Thyroid gland (tissue), 4 donors: ENCODE data around the gene BTBD1. TPM values are rescaled to one million over a fixed set of nuclear protein-coding genes. Genes with fewer than 3 reads are reported as not detected.
"Not testable (repeated sequence)": the region's sequence is repeated elsewhere in the genome, so short reads cannot be mapped to it uniquely, and the experiment has no call there.

ENCODE experiments used
- DNase-seq, 2 donors: peaks; one replicate each; pipeline ENCODE4 v3.0.0-alpha.2; 2019
- H3K27ac ChIP-seq, 3 donors: fragments of 200-600 bp; sonication (generic); 1 replicate in 2 of 3; 2 replicates in 1 of 3; pipeline ENCODE4 v1.5.1; 2016 to 2019; ENCODE audit warnings: mild to moderate bottlenecking in 1 of 3, moderate library complexity in 1 of 3
- H3K27me3 ChIP-seq: fragments of 200-600 bp; sonication (generic); one replicate; pipeline ENCODE4 v1.5.1; 2019
- H3K36me3 ChIP-seq, 2 donors: fragments of 200-600 bp; sonication (generic); one replicate each; pipeline ENCODE4 v1.5.1; 2016 to 2019
- H3K4me1 ChIP-seq, 2 donors: fragments of 200-600 bp; sonication (generic); one replicate each; pipeline ENCODE4 v1.5.1; 2017 to 2019
- H3K4me3 ChIP-seq, 3 donors: fragments of 200-600 bp; sonication (generic); replicated peaks in 1 of 3; 1 replicate in 2 of 3; 2 replicates in 1 of 3; pipeline ENCODE4 v1.5.1; 2016; ENCODE audit warnings: mild to moderate bottlenecking in 1 of 3
- H3K9me3 ChIP-seq: fragments of 200-600 bp; sonication (generic); one replicate; pipeline ENCODE4 v1.5.1; 2017
- POLR2A ChIP-seq, 2 donors: fragments of 450-650 bp; IDR thresholded peaks; one replicate each; pipeline ENCODE4 v1.6.1; 2017; ENCODE audit warnings: antibody characterized with exemption in 2 of 2, mild to moderate bottlenecking in 2 of 2, moderate library complexity in 1 of 2
- WGBS, 2 donors: methylation state at CpG; one replicate each; pipeline ENCODE4 v1.1.5; 2017; 5-methylcytosine and 5-hydroxymethylcytosine counted together
- intact Hi-C: fragments of 100-400 bp; cut with DNase I; formaldehyde crosslinking; loops from one replicate; pipeline ENCODE4 v1.15.1; 2023
- total RNA-seq, 4 donors: library from RNA; depleted of rRNA; stranded (reverse); fragments of >200 nt; gene quantifications; one replicate each; pipeline ENCODE4 v1.2.3, GENCODE V29; 2016
- TF ChIP-seq, protein P1 (sequence below), 6 experiments: fragments of 200-600 bp in 3 of 6; fragments of 450-650 bp in 3 of 6; sonication (generic) in 3 of 6; IDR thresholded peaks; one replicate each; pipeline ENCODE4 v1.5.1; 2016 to 2019; ENCODE audit warnings: antibody characterized with exemption in 6 of 6, mild to moderate bottlenecking in 2 of 6, inconsistent platforms in 1 of 6, moderate library complexity in 1 of 6

BTBD1 gene
- total RNA-seq, 4 donors from 2014 or later, result 84.7 to 99.3 (median 94.5) TPM

GRCh38 chr15:83087576-83087975, 20.5 kb upstream of the BTBD1 start:
- TF ChIP-seq, protein P1, sequence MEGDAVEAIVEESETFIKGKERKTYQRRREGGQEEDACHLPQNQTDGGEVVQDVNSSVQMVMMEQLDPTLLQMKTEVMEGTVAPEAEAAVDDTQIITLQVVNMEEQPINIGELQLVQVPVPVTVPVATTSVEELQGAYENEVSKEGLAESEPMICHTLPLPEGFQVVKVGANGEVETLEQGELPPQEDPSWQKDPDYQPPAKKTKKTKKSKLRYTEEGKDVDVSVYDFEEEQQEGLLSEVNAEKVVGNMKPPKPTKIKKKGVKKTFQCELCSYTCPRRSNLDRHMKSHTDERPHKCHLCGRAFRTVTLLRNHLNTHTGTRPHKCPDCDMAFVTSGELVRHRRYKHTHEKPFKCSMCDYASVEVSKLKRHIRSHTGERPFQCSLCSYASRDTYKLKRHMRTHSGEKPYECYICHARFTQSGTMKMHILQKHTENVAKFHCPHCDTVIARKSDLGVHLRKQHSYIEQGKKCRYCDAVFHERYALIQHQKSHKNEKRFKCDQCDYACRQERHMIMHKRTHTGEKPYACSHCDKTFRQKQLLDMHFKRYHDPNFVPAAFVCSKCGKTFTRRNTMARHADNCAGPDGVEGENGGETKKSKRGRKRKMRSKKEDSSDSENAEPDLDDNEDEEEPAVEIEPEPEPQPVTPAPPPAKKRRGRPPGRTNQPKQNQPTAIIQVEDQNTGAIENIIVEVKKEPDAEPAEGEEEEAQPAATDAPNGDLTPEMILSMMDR (IDR thresholded peaks at IDR 0.05), result no peak
- Histone ChIP-seq H3K9me3 (no peaks in the 10 kb centered on the region), H3K4me1 (peaks cover 5 to 7% of the 10 kb centered on the region in 2 donors), H3K36me3 (no peaks in the 10 kb centered on the region), H3K4me3 (no peak overlapping the region), H3K27me3 (no peaks in the 10 kb centered on the region), H3K27ac (no peak overlapping the region)
- intact Hi-C loops, result no loop called here
- DNase-seq, result no peak
- 76 to 86% methylated on average over 2 of the region's 2 CpGs for whole genome bisulfite sequencing, 2 donors

DNA sequence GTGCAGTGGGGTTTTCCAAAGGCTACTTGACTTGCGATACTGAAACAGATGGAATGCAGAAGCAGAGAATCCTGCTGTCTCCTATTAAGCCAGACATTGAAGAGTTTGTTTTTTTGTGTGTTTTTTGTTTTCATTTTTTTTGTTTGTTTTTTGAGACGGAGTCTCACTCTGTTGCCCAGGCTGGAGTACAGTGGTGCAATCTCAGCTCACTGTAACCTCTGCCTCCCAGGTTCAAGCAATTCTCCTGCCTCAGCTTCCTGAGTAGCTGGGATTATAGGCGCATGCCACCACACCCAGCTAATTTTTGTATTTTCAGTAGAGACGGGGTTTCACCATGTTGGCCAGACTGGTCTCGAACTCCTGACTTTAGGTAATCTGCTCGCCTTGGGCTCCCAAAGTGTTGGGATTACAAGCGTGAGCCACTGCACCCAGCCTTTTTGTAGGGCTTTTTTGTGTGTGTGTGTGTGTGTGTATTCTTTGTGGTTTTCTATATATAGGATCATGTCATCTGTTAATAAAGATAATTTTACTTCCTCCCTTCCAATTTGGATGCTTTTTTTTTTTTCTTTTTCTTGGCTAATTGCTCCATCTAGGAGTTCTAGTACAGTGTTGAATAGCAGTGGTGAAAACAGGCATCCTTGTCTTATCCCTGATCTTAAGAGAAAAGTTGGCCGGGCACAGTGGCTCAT, 19.0 kb upstream of the BTBD1 start:
- DNase-seq, H3K9me3 ChIP-seq, H3K27ac ChIP-seq, H3K36me3 ChIP-seq, H3K4me3 ChIP-seq, H3K4me1 ChIP-seq, H3K27me3 ChIP-seq, intact Hi-C loops: not testable (repeated sequence)
- 90 to 94% methylated on average over 8 of the region's 8 CpGs for WGBS, 2 donors

DNA sequence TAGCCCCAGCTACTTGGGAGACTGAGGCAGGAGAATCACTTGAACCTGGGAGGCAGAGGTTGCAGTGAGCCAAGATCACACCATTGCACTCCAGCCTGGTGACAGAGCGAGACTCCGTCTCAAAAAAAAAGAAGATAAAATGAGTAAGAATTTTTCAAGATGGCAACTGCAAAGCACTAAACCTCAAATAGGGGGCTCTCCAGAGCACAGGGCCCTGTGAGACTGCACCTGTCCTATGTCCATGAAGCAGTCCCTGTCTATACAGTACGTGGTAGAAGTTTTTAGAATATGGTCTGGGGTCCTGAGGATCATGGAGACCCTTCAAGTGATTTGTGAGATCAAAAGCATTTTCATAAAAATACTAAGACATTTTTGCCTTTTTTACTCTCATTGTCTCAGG, 18.4 kb upstream of the BTBD1 start:
- H3K27me3 ChIP-seq, H3K27ac ChIP-seq, DNase-seq, H3K4me3 ChIP-seq, H3K4me1 ChIP-seq, H3K9me3 ChIP-seq, H3K36me3 ChIP-seq, intact Hi-C loops: not testable (repeated sequence)
- 89 to 90% methylated on average over 3 of the region's 3 CpGs for WGBS, 2 donors

- Histone ChIP-seq H3K27me3 (no peaks in the 10 kb centered on the region), H3K36me3 (no peaks in the 10 kb centered on the region), H3K4me1 (no peaks in the 10 kb centered on the region), H3K9me3 (no peaks in the 10 kb centered on the region), H3K4me3 (no peak overlapping the region), H3K27ac (no peak overlapping the region)
- WGBS, 2 donors, result 73 to 74% methylated on average over 4 to 5 of the region's 5 CpGs
- intact Hi-C loops, result no loop called here
- TF ChIP-seq, protein P1 (IDR thresholded peaks at IDR 0.05), result no peak
- no peak for TF ChIP-seq POLR2A (IDR thresholded peaks at IDR 0.05)
- DNase-seq, result no peak
Measured at GRCh38 chr15:83082730-83083386, 15.8 kb upstream of the BTBD1 start.

DNA sequence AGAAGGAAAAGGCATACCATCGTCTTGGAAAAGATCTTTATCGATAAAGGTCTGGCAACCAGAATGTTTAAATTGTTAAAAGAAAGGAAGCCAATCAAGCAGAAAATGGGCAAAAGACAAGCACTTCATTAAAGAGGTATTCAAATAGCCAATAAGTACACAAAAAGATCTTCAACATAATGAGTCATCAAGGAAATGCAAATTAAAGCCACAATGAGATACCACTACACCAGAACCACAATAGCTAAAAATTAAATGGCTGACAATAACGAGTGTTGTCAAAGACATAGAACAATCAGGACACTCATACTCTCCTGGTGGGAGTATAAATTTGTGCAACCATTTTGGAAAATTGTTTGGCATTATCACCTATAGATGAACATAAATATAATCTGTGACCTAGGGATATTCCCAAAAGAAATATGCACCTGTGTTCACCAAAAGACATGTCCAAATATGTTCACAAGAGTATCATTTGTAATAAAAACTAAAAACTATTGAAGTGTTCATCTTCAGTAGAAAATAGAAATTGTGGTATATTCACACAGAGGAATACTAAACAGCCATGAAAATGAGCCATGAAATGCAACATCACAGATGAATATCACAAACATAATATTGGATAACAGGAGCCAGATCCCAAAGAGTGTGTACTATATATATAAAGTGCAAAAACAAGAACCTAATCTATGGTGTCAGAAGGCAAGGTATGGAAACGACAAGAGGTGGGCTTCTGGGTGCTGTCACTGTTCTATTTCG, 14.4 kb upstream of the BTBD1 start:
- TF ChIP-seq, protein P1 (IDR thresholded peaks at IDR 0.05), result no peak
- TF ChIP-seq POLR2A (IDR thresholded peaks at IDR 0.05), result no peak
- intact Hi-C loops, result no loop called here
- DNase-seq, result no peak
- no peaks in the 10 kb centered on the region for H3K4me1 ChIP-seq
- no peaks in the 10 kb centered on the region for H3K27me3 ChIP-seq
- H3K9me3 ChIP-seq, result no peaks in the 10 kb centered on the region
- WGBS, 2 donors, result 77 to 81% methylated on average over 5 of the region's 5 CpGs
- no peaks in the 10 kb centered on the region for H3K36me3 ChIP-seq
- H3K4me3 ChIP-seq, result no peak overlapping the region
- no peak overlapping the region for H3K27ac ChIP-seq

DNA sequence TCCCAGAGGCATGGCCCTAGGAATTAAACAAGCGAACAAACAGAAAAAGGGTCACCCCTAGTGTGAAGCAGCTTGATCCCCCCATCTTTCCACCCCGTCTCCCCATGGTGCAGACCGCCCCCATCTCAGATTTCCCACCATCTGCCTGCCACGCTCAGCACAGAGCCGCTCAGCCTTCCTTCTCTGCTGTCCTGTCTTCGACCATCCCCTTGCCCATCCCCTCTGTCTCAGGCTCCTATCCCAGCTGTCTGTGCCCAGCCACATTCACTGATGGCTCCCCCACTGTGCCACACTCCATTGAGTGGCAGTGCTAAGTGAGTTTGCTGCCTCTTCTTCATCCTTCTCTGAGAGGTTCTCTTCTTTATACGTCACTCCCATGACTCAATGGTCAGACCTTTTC, 11.7 kb upstream of the BTBD1 start:
- no peaks in the 10 kb centered on the region for H3K36me3 ChIP-seq
- H3K9me3 ChIP-seq, result no peaks in the 10 kb centered on the region
- intact Hi-C loops, result no loop called here
- 74 to 78% methylated on average over 7 of the region's 7 CpGs for WGBS, 2 donors
- TF ChIP-seq, protein P1 (IDR thresholded peaks at IDR 0.05), result no peak
- no peak for TF ChIP-seq POLR2A (IDR thresholded peaks at IDR 0.05)
- H3K4me1 ChIP-seq, result no peaks in the 10 kb centered on the region
- H3K27me3 ChIP-seq, result no peaks in the 10 kb centered on the region
- no peak overlapping the region for H3K4me3 ChIP-seq
- H3K27ac ChIP-seq, result no peak overlapping the region
- DNase-seq, result no peak
